Subcutaneous abdominal adipose tissue (tissue), 5 donors: ENCODE measurements around the gene JMJD1C.

Experiments
- H3K27ac ChIP-seq: one replicate; pipeline ENCODE4 v1.7.0; 2013; ENCODE audit warnings: low read depth, mild to moderate bottlenecking, inconsistent platforms, low read length, moderate library complexity
- H3K27me3 ChIP-seq, 5 donors: one replicate each; pipeline ENCODE4 v1.7.0; 2013; ENCODE audit warnings: low read length in 5 of 5, inconsistent platforms in 1 of 5; ENCODE audit not compliant: control insufficient read depth in 5 of 5, insufficient read depth in 4 of 5
- H3K36me3 ChIP-seq, 5 donors: one replicate each; pipeline ENCODE4 v1.7.0; 2013; ENCODE audit warnings: low read length in 5 of 5; ENCODE audit not compliant: control insufficient read depth in 5 of 5, insufficient read depth in 5 of 5
- H3K4me1 ChIP-seq, 5 donors: one replicate each; pipeline ENCODE4 v1.7.0; 2013; ENCODE audit warnings: low read length in 5 of 5, mild to moderate bottlenecking in 3 of 5, moderate library complexity in 1 of 5; ENCODE audit not compliant: control insufficient read depth in 5 of 5, insufficient read depth in 5 of 5
- H3K4me3 ChIP-seq, 5 donors: one replicate each; pipeline ENCODE4 v1.7.0; 2013; ENCODE audit warnings: low read length in 5 of 5, low read depth in 1 of 5
- H3K9ac ChIP-seq, 5 donors: one replicate each; pipeline ENCODE4 v1.7.0; 2013; ENCODE audit warnings: low read length in 5 of 5, mild to moderate bottlenecking in 4 of 5, moderate library complexity in 3 of 5
- H3K9me3 ChIP-seq, 5 donors: one replicate each; pipeline ENCODE4 v1.7.0; 2013; ENCODE audit warnings: low read length in 5 of 5; ENCODE audit not compliant: control insufficient read depth in 5 of 5
- donor health status: healthy.
- donor health status: healthy.
- donor health status: healthy.
- donor health status: healthy.
- donor health status: healthy.

The JMJD1C gene

GRCh38 chr10:63414481-63415260 is 51.1 kb downstream of the JMJD1C start:
- Histone ChIP-seq H3K9ac (no peak overlapping the region), H3K27me3 (no peaks in the 10 kb centered on the region), H3K9me3 (no peaks in the 10 kb centered on the region), H3K36me3 (no peaks in the 10 kb centered on the region), H3K27ac (no peak overlapping the region), H3K4me1 (peaks cover 0 to 28% (median 18%) of the 10 kb centered on the region in 5 donors), H3K4me3 (no peak overlapping the region)

GRCh38 chr10:63413429-63413828 is 52.3 kb downstream of the JMJD1C start:
- Histone ChIP-seq H3K4me1 (peaks cover 0 to 30% (median 18%) of the 10 kb centered on the region in 5 donors), H3K4me3 (no peak overlapping the region), H3K27ac (no peak overlapping the region), H3K27me3 (no peaks in the 10 kb centered on the region), H3K9ac (no peak overlapping the region), H3K36me3 (no peaks in the 10 kb centered on the region), H3K9me3 (no peaks in the 10 kb centered on the region)

DNA sequence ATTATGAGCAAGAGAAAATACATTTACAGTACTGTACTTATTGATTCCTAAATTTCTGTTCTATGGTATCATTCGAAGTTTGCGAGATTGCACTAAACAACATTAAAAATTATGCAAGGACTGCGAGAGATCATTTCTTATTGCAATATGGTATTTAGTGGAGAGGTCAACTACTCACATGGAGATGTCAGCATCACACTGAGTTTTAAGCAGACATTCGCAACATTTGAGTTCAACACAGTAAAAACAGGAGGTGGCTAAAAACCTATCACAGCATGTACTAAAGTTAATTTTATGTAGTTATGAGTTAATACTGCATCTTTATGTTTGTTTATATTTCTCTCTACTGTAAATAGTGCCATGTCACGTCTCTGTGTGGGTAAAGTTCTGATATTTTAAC is 53.5 kb downstream of the JMJD1C start:
- Histone ChIP-seq H3K27ac (peak overlapping the region; percentile 69), H3K4me3 (no peak overlapping the region), H3K36me3 (no peaks in the 10 kb centered on the region), H3K4me1 (peaks cover 0 to 30% (median 18%) of the 10 kb centered on the region in 5 donors), H3K9ac (peak overlapping the region in 1 of 5 donors; percentile 32), H3K27me3 (no peaks in the 10 kb centered on the region), H3K9me3 (no peaks in the 10 kb centered on the region)

- Histone ChIP-seq H3K9me3 (no peaks in the 10 kb centered on the region), H3K9ac (no peak overlapping the region), H3K27ac (peak overlapping the region; percentile 47), H3K36me3 (no peaks in the 10 kb centered on the region), H3K27me3 (no peaks in the 10 kb centered on the region), H3K4me3 (no peak overlapping the region), H3K4me1 (peaks cover 0 to 16% (median 9%) of the 10 kb centered on the region in 5 donors)
These were observed 55.1 kb downstream of the JMJD1C start for GRCh38 chr10:63410633-63411032.

DNA sequence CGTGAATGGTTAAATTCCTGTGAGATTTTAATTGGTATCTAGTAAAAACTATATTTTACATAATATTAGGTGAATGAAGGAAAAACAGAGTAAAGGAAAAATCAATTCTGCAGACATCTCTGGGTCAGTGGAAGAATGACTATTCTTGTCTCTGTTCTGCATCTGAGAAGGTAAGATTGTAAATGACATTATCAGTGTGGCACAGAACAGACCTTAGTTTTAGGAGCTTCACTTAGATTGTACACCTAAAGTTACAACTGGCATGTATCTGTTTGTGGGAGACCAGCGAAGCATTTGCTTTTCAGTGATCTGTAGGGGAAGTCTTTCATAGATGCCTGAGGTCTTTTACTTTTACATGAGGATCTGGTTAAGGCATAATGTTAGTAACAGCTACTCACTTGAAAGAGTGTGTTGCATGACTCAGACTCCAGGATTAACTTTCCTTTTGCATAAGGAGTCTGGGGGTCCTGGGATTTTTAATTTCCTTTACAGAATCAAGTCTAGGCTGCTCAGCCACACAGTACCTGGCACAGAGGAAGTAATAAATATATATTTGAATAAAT is 56.2 kb downstream of the JMJD1C start:
- no peaks in the 10 kb centered on the region for H3K9me3 ChIP-seq
- H3K27me3 ChIP-seq = no peaks in the 10 kb centered on the region
- H3K9ac ChIP-seq = no peak overlapping the region
- no peak overlapping the region for H3K4me3 ChIP-seq
- H3K4me1 ChIP-seq = peaks cover 0 to 14% (median 7%) of the 10 kb centered on the region in 5 donors
- H3K27ac ChIP-seq = peak overlapping the region; percentile 34
- H3K36me3 ChIP-seq = no peaks in the 10 kb centered on the region

- H3K4me3 ChIP-seq = no peak overlapping the region
- no peaks in the 10 kb centered on the region for H3K9me3 ChIP-seq
- H3K27ac ChIP-seq = no peak overlapping the region
- H3K27me3 ChIP-seq = no peaks in the 10 kb centered on the region
- H3K9ac ChIP-seq = no peak overlapping the region
- no peaks in the 10 kb centered on the region for H3K36me3 ChIP-seq
- peaks cover 0 to 11% (median 4%) of the 10 kb centered on the region in 5 donors for H3K4me1 ChIP-seq
These were observed 58.6 kb downstream of the JMJD1C start for GRCh38 chr10:63407136-63407662.

GRCh38 chr10:63396133-63396761 is 69.5 kb downstream of the JMJD1C start:
- H3K9me3 ChIP-seq = no peaks in the 10 kb centered on the region
- peaks cover 0 to 14% (median 2%) of the 10 kb centered on the region in 5 donors for H3K4me1 ChIP-seq
- H3K27ac ChIP-seq = no peak overlapping the region
- H3K27me3 ChIP-seq = no peaks in the 10 kb centered on the region
- peak overlapping the region in 3 of 5 donors; percentile 20 to 35 (median 21) for H3K9ac ChIP-seq
- H3K36me3 ChIP-seq = no peaks in the 10 kb centered on the region
- H3K4me3 ChIP-seq = peak overlapping the region in 4 of 5 donors; percentile 19 to 49 (median 40)

- Histone ChIP-seq H3K9me3 (peaks cover 0 to 4% (median 0%) of the 10 kb centered on the region in 5 donors), H3K4me3 (no peak overlapping the region), H3K4me1 (peaks cover 0 to 14% (median 2%) of the 10 kb centered on the region in 5 donors), H3K9ac (no peak overlapping the region), H3K36me3 (no peaks in the 10 kb centered on the region), H3K27ac (no peak overlapping the region), H3K27me3 (no peaks in the 10 kb centered on the region)
These were observed 72.7 kb downstream of the JMJD1C start for GRCh38 chr10:63393050-63393449.

DNA sequence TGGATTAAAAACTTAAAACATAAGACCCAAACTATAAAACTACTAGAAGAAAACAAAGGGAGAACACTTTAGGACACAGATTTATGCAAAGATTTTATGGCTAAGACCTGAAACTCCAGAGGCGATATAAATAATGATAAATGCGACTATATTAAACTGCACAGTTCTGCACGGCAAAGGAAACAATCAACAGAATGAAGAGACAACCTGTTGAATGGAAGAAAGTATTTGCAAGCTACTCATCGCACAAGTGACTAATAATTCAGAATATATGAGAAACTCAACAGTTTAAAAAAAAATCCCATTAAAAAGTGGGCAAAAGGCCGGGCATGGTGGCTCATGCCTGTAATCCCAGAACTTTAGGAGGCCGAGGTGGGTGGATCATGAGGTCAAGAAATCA is 73.6 kb downstream of the JMJD1C start:
- peaks cover 0 to 4% (median 0%) of the 10 kb centered on the region in 5 donors for H3K9me3 ChIP-seq
- no peak overlapping the region for H3K27ac ChIP-seq

GRCh38 chr10:63391812-63392211 is 74.0 kb downstream of the JMJD1C start:
- no peaks in the 10 kb centered on the region for H3K27me3 ChIP-seq
- H3K27ac ChIP-seq = no peak overlapping the region
- H3K4me3 ChIP-seq = no peak overlapping the region

More for the DNA sequence above, 73.6 kb downstream of the JMJD1C start:
- Histone ChIP-seq H3K4me1 (peaks cover 0 to 14% (median 2%) of the 10 kb centered on the region in 5 donors), H3K27me3 (no peaks in the 10 kb centered on the region), H3K36me3 (no peaks in the 10 kb centered on the region), H3K9ac (no peak overlapping the region), H3K4me3 (no peak overlapping the region)

More at GRCh38 chr10:63391812-63392211, 74.0 kb downstream of the JMJD1C start:
- Histone ChIP-seq H3K4me1 (peaks cover 0 to 14% (median 2%) of the 10 kb centered on the region in 5 donors), H3K9me3 (peaks cover 0 to 4% (median 0%) of the 10 kb centered on the region in 5 donors), H3K36me3 (no peaks in the 10 kb centered on the region), H3K9ac (peak overlapping the region in 1 of 5 donors; percentile 46)
